Activated naive CD4-positive, alpha-beta T cell treated with anti-CD3 and anti-CD28 coated beads for 36 hours (primary cell): ENCODE results near the gene ZNF888. TPM values are rescaled to one million over a fixed set of nuclear protein-coding genes. Genes with fewer than 3 reads are reported as not detected.
A peak's percentile ranks its signal among the peaks of the same experiment; 100 is the strongest.
"Not testable (repeated sequence)": the region's sequence is repeated elsewhere in the genome, so short reads cannot be mapped to it uniquely, and the experiment has no call there.

Experiments used
- CTCF ChIA-PET: fragments of 350-600 bp; sonication (Branson Sonifier 250); formaldehyde crosslinking; loops from one replicate; lab custom pipeline; 2021; ENCODE audit warnings: antibody characterized with exemption; lab: Charles Lee
- DNase-seq: peaks from one replicate; pipeline ENCODE4 v3.0.0-alpha.2; 2020
- H3K27ac Mint-ChIP-seq: one replicate; pipeline ENCODE4 v1.8.0; 2021; ENCODE audit warnings: mild to moderate bottlenecking, mixed read lengths
- H3K27me3 Mint-ChIP-seq: one replicate; pipeline ENCODE4 v1.8.0; 2021; ENCODE audit warnings: low read depth, mixed read lengths
- H3K36me3 Mint-ChIP-seq: one replicate; pipeline ENCODE4 v1.8.0; 2021; ENCODE audit warnings: low read depth, mixed read lengths
- H3K4me1 Mint-ChIP-seq: one replicate; pipeline ENCODE4 v1.8.0; 2021; ENCODE audit warnings: low read depth, mixed read lengths
- H3K4me3 Mint-ChIP-seq: one replicate; pipeline ENCODE4 v1.8.0; 2021; ENCODE audit warnings: mild to moderate bottlenecking, moderate library complexity, mixed read lengths
- H3K9me3 Mint-ChIP-seq: one replicate; pipeline ENCODE4 v1.8.0; 2021; ENCODE audit warnings: mixed read lengths
- intact Hi-C: fragments of 100-400 bp; cut with micrococcal nuclease; formaldehyde crosslinking; loops from one replicate; pipeline ENCODE4 v1.15.1; 2023
- total RNA-seq, 2 experiments: library from RNA; stranded (reverse); gene quantifications; one replicate each; pipeline ENCODE4 v1.2.3, GENCODE V29; 2021

Gene ZNF888
- total RNA-seq, 2 experiments from 2014 or later: 4.1 to 4.3 TPM

- Mint-ChIP-seq H3K27me3 (no peaks in the 10 kb centered on the region), H3K36me3 (peaks cover 30% of the 10 kb centered on the region), H3K9me3 (peaks cover 13% of the 10 kb centered on the region), H3K4me1 (peaks cover 7% of the 10 kb centered on the region), H3K4me3 (peak within 1 kb of the TSS; percentile 84), H3K27ac (peak within 1 kb of the TSS; percentile 89)
- CTCF ChIA-PET: no interaction called here
- DNase-seq: peak; percentile 95
- intact Hi-C loops: loop anchor here (1.0 to 2.0 kb wide), 4 partner anchors 25 to 77 kb away; partner anchors contain the start of genes ZNF28, ZNF816 and ZNF888
Measured at GRCh38 chr19:52897138-52897935, 25.9 kb downstream of the ZNF888 start, which contains the start of gene ZNF320. Gene ZNF320, minus strand, starts transcription at chr19:52897635. Its CDS starts 7,380 bp downstream, at chr19:52890255.

DNA sequence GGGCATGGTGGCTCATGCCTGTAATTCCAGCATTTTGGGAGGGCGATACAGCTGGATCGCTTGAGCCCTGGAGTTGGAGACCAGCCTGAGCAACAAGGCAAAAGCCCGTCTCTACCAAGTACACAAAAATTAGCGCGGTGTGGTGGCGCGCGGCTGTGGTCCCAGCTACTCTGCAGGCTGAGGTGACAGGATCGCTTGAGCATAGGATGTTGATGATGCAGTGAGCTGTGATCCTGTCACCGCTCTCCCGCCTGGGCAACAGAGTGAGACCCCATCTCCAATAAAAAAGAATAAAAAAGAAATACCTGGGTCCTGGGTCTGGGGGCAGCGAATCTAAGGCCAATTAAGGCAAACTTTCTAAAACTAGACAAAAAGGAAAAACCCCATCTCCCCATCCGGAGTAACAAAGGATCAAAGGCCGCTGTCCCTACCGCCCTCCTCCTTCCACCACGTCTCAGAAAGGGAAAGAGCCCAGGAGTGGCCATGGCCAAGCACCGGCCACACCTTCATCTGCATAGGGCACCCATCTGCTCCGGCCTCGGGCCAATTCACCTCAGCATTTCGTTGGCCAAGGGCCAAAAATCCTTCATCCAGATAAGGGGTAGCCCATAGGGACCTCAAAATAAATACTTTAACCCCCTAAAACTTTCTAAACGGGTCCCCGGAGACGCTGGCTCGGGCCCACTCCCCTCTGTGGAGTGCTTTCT is 26.6 kb downstream of the ZNF888 start:
- Mint-ChIP-seq H3K4me3 (peak overlapping the region; percentile 84), H3K4me1 (peaks cover 7% of the 10 kb centered on the region), H3K27me3 (no peaks in the 10 kb centered on the region), H3K9me3 (peaks cover 13% of the 10 kb centered on the region), H3K36me3 (peaks cover 34% of the 10 kb centered on the region), H3K27ac (peak overlapping the region; percentile 89)
- CTCF ChIA-PET: no interaction called here
- DNase-seq: peak; percentile 10
- intact Hi-C loops: loop anchor here (1.0 to 2.0 kb wide), 4 partner anchors 26 to 76 kb away; partner anchors contain the start of genes ZNF28, ZNF816 and ZNF888

DNA sequence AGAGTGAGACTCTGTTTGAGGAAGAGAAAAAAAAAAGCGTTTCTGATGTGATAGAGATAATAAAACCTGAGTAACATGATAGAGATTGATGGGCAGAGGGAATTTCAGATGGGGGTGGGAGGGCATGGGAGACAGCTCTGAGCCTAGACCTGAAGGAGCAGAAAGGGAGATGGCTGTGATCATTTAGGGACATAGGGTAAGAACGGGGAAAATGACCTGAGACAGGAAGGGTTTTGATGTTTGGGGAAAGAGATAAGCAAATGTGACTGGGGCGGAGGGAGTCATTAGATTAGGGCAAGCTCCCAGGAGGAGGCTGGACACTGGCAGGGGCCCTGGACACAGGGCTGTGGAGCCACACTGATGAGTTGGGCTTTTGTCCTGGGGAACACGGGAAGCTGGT is 31.9 kb downstream of the ZNF888 start:
- no peak overlapping the region for H3K4me3 Mint-ChIP-seq
- H3K27ac Mint-ChIP-seq: no peak overlapping the region

GRCh38 chr19:52889931-52890330 is 33.3 kb downstream of the ZNF888 start:
- Mint-ChIP-seq H3K9me3 (peaks cover 17% of the 10 kb centered on the region), H3K27ac (no peak overlapping the region), H3K4me1 (no peaks in the 10 kb centered on the region), H3K36me3 (peaks cover 81% of the 10 kb centered on the region), H3K4me3 (no peak overlapping the region), H3K27me3 (no peaks in the 10 kb centered on the region)
- CTCF ChIA-PET: no interaction called here
- DNase-seq: no peak
- intact Hi-C loops: no loop called here

More for the DNA sequence above, 31.9 kb downstream of the ZNF888 start:
- CTCF ChIA-PET: no interaction called here
- Mint-ChIP-seq H3K9me3 (peaks cover 15% of the 10 kb centered on the region), H3K4me1 (no peaks in the 10 kb centered on the region), H3K36me3 (peaks cover 78% of the 10 kb centered on the region), H3K27me3 (no peaks in the 10 kb centered on the region)
- intact Hi-C loops: no loop called here
- no peak for DNase-seq

GRCh38 chr19:52889076-52889475 is 34.2 kb downstream of the ZNF888 start:
- intact Hi-C loops: no loop called here
- no peak overlapping the region for H3K4me3 Mint-ChIP-seq
- no peaks in the 10 kb centered on the region for H3K27me3 Mint-ChIP-seq
- no peak for DNase-seq
- CTCF ChIA-PET: no interaction called here
- peaks cover 82% of the 10 kb centered on the region for H3K36me3 Mint-ChIP-seq
- H3K9me3 Mint-ChIP-seq: peaks cover 19% of the 10 kb centered on the region
- H3K4me1 Mint-ChIP-seq: no peaks in the 10 kb centered on the region
- H3K27ac Mint-ChIP-seq: no peak overlapping the region

DNA sequence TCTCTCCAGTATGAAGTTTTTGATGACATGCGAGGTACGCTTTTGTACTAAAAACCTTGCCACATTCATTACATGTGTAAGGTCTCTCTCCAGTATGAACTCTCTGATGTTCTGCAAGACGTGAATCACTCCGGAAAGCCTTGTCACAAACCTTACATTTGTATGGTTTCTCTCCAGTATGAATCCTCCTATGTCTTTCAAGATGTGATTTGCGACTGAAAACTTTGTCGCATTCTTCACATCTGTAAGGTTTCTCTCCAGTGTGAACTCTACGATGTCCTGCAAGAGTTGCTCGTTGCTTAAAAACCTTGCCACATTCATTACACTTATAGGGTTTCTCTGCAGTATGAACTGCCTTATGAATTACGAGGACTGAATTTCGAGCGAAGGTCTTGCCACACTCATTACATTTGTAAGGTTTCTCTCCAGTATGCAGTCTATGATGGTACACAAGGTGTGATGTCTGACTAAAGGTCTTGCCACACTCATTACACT is 42.3 kb downstream of the ZNF888 start:
- H3K27me3 Mint-ChIP-seq: no peaks in the 10 kb centered on the region
- no peaks in the 10 kb centered on the region for H3K4me1 Mint-ChIP-seq
- no peak for DNase-seq
- CTCF ChIA-PET: no interaction called here
- intact Hi-C loops: no loop called here
- H3K36me3 Mint-ChIP-seq: peaks cover 80% of the 10 kb centered on the region
- no peak overlapping the region for H3K27ac Mint-ChIP-seq
- peaks cover 63% of the 10 kb centered on the region for H3K9me3 Mint-ChIP-seq
- no peak overlapping the region for H3K4me3 Mint-ChIP-seq

- CTCF ChIA-PET, H3K4me1 Mint-ChIP-seq, H3K27me3 Mint-ChIP-seq, DNase-seq, intact Hi-C loops, H3K4me3 Mint-ChIP-seq, H3K27ac Mint-ChIP-seq: not testable (repeated sequence)
- H3K36me3 Mint-ChIP-seq: peaks cover 31% of the 10 kb centered on the region
- peaks cover 55% of the 10 kb centered on the region for H3K9me3 Mint-ChIP-seq
Measured at GRCh38 chr19:52872996-52873395, 50.2 kb downstream of the ZNF888 start.

DNA sequence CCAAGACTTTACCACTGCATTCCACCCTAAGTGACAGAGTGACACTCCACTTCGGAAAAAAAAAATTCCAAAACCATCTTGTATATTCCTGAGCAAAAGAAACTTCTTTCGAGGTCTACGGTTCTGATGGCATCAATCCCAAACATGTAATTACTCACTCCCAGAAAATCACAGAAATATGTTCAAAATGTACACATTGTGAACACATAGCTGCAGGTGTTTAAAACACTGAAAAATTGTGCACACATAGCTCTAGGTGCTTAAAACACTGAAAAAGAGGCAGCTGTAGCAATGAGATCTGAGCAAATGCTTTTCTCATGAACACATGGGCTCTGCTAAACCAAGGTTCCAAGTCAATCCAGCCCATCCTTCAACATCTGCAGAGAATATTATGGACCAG is 51.8 kb downstream of the ZNF888 start:
- intact Hi-C loops: no loop called here
- CTCF ChIA-PET: no interaction called here
- H3K9me3 Mint-ChIP-seq: peaks cover 44% of the 10 kb centered on the region

GRCh38 chr19:52868031-52868430 is 55.2 kb downstream of the ZNF888 start:
- DNase-seq, CTCF ChIA-PET, H3K4me1 Mint-ChIP-seq, intact Hi-C loops, H3K27me3 Mint-ChIP-seq, H3K4me3 Mint-ChIP-seq, H3K27ac Mint-ChIP-seq: not testable (repeated sequence)
- H3K36me3 Mint-ChIP-seq: peaks cover 15% of the 10 kb centered on the region
- H3K9me3 Mint-ChIP-seq: peaks cover 19% of the 10 kb centered on the region

More for the DNA sequence above, 51.8 kb downstream of the ZNF888 start:
- Mint-ChIP-seq H3K36me3 (peaks cover 23% of the 10 kb centered on the region), H3K27ac (no peak overlapping the region), H3K4me3 (no peak overlapping the region), H3K27me3 (no peaks in the 10 kb centered on the region), H3K4me1 (no peaks in the 10 kb centered on the region)
- DNase-seq: no peak

GRCh38 chr19:52857378-52858191 is 65.6 kb downstream of the ZNF888 start, which contains the start of gene ZNF468:
Gene ZNF468, minus strand, starts transcription at chr19:52857619. Its CDS starts 3,347 bp downstream, at chr19:52854272.
- peaks cover 18% of the 10 kb centered on the region for H3K4me1 Mint-ChIP-seq
- CTCF ChIA-PET, intact Hi-C loops, H3K27me3 Mint-ChIP-seq, H3K9me3 Mint-ChIP-seq: not testable (repeated sequence)
- H3K27ac Mint-ChIP-seq: peak within 1 kb of the TSS; percentile 79
- peak; percentile 76 for DNase-seq
- H3K36me3 Mint-ChIP-seq: peaks cover 35% of the 10 kb centered on the region
- peak within 1 kb of the TSS; percentile 91 for H3K4me3 Mint-ChIP-seq

DNA sequence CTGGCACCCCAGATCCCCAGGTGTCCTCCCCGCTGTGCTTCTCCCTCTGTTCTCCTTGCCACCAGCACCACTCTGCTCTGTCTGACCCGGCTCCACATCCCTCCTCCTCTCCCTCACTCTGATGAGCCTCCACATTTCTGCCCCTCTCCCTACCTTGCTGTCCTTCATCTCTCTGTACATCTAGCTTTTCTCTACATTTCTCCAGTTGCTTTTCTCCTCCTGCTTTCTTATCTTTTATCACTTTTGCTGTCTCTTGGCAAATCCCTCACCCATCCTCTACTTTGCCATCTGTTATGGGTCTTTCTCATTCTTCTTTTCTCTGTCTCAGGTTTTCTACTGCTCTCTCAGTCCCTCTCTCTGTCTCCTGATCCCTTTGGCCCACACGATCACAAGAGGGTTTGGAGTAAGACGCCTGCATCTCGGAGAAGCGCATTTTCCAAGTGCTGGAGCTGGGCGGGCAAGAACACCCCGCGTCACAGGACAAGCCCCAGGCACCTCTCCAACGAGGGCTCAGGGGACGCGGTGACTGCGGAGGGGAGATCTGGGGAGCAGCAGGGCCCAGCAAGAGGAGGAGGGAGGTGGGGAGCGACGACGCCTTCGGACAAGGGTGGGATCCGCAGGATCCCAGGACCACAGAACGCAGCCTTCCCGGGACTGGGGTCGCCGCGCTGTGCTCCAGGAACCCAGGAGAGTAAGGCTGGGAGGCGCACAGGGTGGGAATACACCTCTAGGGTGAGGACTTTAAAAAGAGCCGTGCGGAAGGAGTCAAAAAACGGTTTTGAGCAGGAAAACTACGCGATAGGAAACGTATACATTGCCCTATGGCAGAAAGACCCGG is 66.5 kb downstream of the ZNF888 start:
- H3K9me3 Mint-ChIP-seq, CTCF ChIA-PET, H3K27me3 Mint-ChIP-seq, intact Hi-C loops: not testable (repeated sequence)
- peaks cover 18% of the 10 kb centered on the region for H3K4me1 Mint-ChIP-seq
- peaks cover 41% of the 10 kb centered on the region for H3K36me3 Mint-ChIP-seq
- peak overlapping the region; percentile 79 for H3K27ac Mint-ChIP-seq
- DNase-seq: peak; percentile 5
- peak overlapping the region; percentile 91 for H3K4me3 Mint-ChIP-seq
